Stimulated activated CD4-positive, alpha-beta T cell treated with anti-CD3 and anti-CD28 coated beads, Interleukin-2, amount 100 ng/mL, for 48 hours (primary cell): Measurements from ENCODE around the gene CHCHD5.
A peak's percentile ranks its signal among the peaks of the same experiment; 100 is the strongest.
"Not testable (repeated sequence)": the region's sequence is repeated elsewhere in the genome, so short reads cannot be mapped to it uniquely, and the experiment has no call there.

Experiments used
- DNase-seq, 2 donors: peaks; one replicate each; pipeline ENCODE4 v3.0.0-alpha.2; 2020

Gene CHCHD5

GRCh38 chr2:112588611-112589045 is 4.2 kb downstream of the CHCHD5 start:
- DNase-seq = no peak

DNA sequence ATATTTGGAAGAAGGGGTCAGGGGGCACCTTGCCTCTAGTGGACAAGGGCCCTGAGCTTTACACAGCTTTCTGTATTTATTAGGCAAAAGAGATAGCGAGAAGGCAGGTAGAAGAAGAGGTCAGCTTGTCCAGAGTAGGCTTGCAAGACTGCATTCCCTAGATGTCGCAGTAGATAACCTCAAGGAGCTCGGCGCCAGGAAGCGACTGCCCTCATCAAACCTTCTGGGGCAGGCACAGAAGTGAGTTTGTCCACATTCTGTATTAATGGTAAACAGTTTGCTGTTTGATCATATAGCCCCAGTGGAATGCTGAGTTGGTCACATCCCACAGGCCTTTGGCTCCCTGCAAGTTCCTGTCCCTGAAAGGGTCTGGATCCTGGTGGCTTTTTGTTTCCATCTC is 7.0 kb downstream of the CHCHD5 start:
- DNase-seq = no peak

GRCh38 chr2:112593736-112594135 is 9.3 kb downstream of the CHCHD5 start:
- DNase-seq = no peak

DNA sequence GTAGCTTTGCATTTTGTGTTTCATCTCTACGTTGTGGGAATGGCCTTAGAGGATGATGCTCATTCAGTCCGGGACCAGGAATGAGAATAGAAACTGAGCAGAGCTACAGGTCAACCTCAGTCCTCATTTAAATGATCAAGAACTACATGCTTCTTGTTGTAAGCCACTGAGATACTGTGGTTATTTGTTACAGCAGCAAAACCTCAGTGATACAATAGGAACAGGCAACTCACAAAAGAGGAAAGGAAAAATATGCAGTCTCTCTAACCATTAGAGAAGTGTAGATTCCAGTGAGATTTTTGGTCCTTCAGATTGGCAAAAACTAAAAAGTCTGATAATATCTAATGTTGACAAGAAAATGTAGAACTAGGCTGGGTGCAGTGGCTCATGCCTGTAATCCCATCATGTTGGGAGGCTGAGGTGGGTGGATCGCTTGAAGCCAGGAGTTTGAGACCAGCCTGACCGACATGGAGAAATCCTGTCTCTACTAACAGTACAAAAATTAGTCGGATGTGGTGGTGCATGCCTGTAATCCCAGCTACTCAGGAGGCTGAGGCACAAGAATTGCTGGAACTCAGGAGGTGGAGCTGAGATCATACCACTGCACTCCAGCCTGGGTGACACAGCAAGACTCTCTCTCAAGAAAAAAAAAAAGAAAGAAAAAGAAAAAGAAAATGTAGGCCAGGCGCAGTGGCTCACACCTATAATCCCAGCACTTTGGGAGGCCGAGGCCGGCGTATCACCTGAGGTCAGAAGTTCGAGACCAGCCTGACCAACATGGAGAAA is 13.3 kb downstream of the CHCHD5 start:
- DNase-seq = no peak

- no peak for DNase-seq
Observed at GRCh38 chr2:112600634-112601033, 16.2 kb downstream of the CHCHD5 start.

GRCh38 chr2:112601754-112602153 is 17.3 kb downstream of the CHCHD5 start:
- DNase-seq = no peak

DNA sequence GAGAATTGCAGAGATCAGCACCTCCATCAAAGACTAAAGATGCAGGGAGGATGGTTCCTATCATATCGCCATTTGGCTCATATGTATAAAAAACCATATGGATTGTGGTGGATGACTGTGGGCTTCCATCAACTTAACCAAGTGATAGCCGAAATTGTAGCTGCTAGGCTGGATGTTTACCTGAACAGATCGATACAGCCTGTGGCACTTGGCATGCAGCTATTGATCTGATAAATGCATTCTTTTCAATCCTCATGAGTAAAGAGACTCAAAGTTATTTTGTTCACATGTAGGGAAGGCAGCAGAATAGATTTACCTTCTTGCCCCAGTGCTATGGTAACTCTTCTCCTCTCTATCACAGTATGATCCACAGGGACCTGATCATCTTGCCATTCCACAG is 18.5 kb downstream of the CHCHD5 start:
- no peak for DNase-seq

DNA sequence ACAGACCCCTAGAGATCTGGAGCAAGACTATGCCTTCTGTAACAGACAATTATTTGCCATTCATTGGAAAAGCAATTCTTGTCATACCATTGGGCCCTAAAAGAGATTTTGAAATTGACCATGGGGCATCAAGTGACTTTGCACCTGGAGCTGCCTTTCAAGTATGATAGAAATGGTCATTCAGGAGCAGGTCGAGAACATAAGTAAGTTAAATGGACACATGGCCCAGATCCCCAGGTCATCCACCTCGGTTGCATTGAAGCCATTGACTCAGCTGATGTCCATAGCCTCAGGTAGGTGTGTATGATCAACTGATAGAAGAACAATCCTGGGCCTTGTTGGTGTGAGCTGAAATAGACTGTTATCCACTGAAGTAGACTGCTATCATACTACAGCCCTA is 19.3 kb downstream of the CHCHD5 start:
- DNase-seq = no peak

- DNase-seq = no peak
Observed at GRCh38 chr2:112604952-112605351, 20.5 kb downstream of the CHCHD5 start.

GRCh38 chr2:112605926-112606325 is 21.5 kb downstream of the CHCHD5 start:
- no peak for DNase-seq

DNA sequence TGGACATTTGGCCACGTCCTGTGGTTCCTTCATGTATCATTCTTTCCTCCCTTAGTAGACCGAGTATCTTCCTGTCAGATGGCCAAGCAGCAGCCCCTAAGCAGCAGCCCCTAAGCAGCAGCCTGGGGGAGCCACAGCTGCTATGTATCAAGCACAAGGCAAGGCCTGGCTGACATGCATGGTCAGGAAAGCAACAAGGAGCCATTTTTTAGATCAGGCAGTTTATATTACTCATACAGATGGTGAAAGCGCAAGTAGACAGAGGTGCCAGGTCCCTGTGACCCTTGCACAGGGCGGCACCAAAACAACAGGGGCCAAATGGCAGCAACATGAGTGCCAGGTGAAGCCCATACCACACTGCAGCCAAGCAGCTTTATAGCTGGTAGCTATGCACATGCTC is 22.1 kb downstream of the CHCHD5 start:
- no peak for DNase-seq

DNA sequence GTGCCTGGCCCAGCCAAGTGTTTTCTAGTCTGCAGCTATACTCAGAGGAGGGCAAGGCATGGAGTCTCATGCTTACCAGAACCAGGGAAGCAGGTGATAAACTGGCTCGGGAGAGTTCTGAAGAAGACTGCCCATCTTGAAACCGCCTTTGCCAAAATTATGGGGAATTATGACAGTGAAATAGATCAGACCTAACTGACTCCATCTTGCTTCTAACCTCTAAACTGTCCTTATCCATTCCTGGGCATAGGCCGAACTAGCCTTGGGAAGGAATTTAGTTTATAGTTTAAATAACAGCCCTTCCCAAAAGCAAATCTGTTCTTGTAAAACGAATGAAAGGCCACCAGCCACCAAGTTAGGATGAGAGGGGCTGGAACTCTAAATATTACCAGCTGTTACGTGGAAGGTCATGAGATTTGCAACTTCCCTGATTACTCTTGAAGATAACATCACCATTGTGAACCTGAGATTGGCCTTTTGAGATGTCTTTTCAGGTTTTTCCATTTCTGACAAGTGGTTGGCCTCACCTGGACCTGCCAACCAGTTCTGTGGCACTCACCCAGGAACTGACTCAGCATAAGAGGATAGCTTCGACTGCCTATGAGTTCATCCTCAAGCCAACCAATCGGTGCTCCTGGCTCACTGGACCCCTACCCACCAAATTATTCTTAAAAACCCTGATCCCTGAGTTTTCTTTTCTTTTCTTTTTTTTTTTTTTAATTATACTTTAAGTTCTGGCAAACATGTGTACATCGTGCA is 23.4 kb downstream of the CHCHD5 start:
- DNase-seq = no peak

DNA sequence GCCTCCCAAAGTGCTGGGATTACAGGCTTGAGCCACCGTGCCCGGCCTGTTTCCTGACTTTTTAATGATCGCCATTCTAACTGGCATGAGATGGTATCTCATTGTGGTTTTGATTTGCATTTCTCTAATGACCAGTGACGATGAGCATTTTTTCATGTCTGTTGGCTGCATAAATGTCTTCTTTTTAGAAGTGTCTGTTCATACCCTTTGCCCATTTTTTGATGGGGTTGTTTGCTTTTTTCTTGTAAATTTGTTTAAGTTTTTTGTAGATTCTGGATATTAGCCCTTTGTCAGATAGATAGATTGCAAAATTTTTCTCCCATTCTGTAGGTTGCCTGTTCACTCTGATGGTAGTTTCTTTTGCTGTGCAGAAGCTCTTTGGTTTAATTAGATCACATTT is 24.9 kb downstream of the CHCHD5 start:
- not testable (repeated sequence) for DNase-seq

- not testable (repeated sequence) for DNase-seq
Observed at GRCh38 chr2:112612283-112612682, 27.9 kb downstream of the CHCHD5 start.

DNA sequence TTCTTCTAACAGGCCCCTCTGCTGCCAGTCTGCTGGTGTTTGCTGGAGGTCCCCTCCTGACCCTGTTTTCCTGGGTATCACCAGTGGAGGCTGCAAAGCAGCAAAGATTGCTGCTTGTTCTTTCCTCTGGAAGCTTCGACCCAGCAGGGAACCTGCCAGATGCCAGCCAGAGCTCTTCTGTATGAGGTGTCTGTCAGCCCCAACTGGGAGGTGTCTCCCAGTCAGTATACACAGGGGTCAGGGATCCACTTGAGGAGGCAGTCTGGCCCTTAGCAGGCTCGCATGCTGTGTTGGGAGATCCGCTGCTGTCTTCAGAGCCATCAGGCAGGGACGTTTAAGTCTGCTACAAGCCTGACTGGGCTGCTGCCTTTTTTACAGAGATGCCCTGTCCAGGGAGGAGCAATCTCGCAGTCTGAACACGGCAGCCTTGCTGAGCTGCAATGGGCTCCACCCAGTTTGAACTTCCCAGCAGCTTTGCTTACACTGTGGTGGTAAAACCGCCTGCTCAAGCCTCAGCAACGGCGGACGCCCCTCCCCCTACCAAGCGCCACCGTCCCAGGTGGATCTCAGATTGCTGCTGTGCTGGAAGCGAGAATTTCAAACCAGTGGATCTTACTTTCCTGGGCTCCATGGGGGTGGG is 29.9 kb downstream of the CHCHD5 start:
- no peak for DNase-seq

- no peak for DNase-seq
Observed at GRCh38 chr2:112615051-112615450, 30.6 kb downstream of the CHCHD5 start.

DNA sequence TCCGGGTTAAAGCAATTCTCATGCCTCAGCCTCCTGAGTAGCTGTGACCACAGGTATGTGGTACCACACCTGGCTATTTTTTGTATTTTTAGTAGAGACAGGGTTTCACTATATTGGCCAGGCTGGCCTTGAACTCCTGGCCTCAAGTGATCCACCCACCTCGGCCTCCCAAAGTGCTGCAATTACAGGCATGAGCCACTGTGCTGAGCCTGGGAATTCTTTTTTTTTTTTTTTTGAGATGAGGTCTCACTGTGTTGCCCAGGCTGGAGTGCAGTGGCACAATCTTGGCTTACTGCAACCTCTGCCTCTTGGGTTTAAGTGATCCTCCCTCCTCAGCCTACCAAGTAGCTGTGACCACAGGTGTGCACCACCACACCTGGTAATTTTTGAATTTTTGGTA is 31.4 kb downstream of the CHCHD5 start:
- DNase-seq = not testable (repeated sequence)

DNA sequence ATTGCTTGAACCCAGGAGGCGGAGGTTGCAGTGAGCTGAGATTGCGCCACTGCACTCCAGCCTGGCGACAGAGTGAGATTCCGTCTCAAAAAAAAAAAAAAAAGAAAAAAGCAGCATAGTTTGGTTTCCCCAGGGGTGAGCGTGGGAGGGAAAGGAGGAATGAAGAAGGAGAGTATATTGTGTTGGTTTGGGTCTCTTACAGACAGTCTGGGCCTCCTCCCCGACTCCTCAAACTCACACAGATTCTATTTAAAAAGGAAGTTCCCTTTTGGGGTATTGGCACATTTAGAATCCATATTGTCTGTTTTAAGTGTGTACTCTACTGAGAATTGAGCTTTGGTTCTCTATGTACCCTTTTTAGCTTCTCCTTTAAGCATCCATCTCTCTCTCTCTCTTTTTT is 34.0 kb downstream of the CHCHD5 start:
- no peak for DNase-seq

- no peak for DNase-seq
Observed at GRCh38 chr2:112621790-112622527, 37.5 kb downstream of the CHCHD5 start.

- no peak for DNase-seq
Observed at GRCh38 chr2:112622528-112622849, 38.1 kb downstream of the CHCHD5 start.

GRCh38 chr2:112623913-112624777 is 39.7 kb downstream of the CHCHD5 start:
- peak; percentile 46 to 57 for DNase-seq

GRCh38 chr2:112625474-112626114 is 41.2 kb downstream of the CHCHD5 start:
- DNase-seq = no peak
